GM19351 (cell line): ENCODE results near the gene MARCKS.

ENCODE experiments used
- ATAC-seq: cut with Tn5 transposase; IDR thresholded peaks from one replicate; pipeline ENCODE4 v1.9.1; 2021; ENCODE audit warnings: mild to moderate bottlenecking, moderate library complexity; ENCODE audit not compliant: unreplicated experiment

Gene MARCKS

DNA sequence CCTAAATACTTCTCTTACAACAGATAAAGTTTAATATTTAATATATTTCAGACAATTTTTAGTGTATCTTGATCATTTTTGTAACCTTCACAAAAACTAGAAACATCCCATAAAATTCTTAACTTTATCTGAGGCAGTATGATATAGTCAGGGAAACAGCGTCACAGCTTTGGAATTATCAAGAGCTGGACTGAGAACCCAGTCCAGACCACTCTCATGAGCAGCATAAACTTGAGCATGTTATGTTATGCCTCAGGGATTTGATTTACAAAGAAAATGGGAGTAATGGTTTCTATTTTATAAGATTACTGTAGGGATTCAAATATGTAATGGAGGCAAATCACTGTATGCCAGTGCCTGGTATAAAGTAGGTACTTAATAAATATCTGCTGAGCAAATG, 8.3 kb upstream of the MARCKS start:
- ATAC-seq = no peak

DNA sequence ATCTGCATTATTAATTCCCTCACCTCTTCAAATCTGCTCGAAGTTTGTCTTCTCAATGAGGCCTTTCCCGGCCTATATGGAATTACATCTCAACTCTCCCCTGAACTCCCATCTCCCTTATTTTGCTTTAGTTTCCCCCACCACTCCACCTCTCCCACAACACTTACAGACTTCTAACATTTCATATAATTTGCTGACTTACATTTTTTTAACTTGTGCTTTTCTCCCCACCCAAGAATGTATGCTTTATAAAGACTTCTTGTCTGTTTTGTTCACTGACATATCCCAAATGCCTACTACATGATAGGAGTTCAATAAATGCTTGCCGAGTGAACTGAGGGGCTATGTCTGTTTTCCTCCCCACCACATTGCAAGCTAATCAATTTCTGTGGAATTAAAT, 3.9 kb upstream of the MARCKS start:
- no peak for ATAC-seq

DNA sequence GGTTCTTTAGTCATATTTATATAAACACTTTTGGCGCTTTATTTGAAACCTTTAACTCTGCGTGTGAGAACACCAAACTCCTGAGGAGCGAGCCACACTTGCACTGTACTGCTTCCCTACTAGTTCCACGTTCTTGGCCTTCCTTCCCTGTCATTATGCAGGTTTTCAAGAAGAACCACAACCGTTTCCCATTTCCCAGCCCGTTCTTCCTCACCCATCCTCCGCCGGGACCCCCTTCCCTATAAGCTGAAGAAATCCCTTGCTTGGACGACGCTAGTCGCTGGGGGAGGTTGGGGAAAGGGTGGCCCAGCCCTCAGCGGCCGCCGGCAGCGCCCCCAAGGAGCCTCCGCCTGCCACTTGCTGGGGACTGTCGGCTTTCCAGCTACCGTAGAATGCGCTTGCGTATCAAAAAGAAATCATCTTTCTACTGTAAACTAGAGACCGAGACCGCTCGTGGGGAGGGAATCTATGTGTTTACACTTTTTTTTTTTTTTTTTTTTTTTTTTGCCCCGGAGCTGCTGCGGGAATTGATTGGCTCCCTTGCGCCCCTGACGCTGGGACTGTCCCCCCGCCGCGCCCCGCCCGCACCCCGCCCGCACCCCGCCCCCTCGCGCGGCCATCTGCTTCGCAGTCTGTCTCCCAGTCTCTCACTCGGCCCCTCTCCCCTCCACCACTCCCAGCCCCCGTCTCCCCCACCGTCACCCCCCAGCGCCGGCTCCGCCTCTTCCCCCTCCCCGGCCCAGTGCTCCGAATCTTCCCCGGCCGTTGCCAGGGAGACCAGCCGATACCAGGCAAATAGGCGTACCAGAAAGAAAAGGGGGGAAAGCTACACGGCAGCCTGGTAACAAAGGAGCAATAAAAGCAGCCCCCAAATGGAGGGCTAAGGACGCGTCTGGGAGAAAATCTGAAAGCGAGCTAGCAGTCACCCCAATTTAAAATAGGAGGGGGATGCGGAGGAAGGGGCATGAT, 2.3 kb upstream of the MARCKS start:
- peak; percentile 21 for ATAC-seq

DNA sequence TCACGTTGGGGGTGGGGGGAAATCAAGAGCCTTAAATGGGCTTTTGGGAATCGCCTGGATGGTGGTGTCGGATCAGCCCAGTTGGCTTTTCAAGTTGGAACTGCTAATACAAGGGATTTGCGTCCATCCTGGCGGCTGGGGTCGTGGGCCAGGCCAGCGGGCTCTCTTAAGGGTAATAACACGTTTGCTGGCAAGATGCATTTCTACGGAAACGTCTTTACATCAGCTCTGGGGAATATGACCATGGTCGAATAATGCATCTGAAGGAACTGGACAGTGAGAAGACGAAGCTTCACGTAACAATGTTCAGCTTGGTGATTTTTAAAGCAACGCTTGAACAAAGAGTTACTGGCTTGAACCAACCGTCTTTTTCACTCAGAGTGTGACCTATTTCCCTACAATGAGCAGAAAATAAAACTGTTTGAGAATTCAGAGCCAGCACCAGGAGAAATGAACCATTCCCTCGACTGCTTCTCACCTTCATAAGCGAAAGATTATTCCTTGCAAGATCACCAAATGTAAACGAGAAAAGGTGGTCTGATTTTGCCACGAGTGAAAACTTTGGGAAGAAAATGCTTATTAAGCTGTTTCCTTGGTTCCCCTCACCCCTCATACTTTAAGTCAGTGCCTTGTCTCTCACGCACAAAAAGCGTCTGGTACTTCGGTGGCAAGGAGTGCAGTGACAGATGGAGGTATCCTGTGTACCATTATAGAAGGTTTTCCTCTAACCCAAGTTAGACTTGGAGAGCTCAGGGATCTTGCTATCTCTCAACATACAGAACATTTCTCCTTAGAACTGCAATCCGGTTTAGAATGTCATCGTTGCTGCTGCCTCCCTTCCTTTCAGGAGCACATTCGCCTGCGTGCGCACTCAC, 1.4 kb upstream of the MARCKS start:
- ATAC-seq = no peak

DNA sequence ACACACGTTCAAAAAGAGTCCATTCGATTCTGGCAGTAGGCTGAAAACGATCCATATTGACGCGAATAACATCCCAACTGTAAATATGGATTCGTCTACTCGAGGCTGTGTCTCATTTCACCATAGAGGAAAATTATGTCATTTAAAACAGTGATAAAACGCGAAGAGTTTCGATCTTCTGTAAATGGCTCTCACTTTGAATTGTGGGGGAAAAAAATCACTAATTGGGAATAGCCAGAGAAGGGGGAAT, 845 bp upstream of the MARCKS start:
- ATAC-seq = no peak

DNA sequence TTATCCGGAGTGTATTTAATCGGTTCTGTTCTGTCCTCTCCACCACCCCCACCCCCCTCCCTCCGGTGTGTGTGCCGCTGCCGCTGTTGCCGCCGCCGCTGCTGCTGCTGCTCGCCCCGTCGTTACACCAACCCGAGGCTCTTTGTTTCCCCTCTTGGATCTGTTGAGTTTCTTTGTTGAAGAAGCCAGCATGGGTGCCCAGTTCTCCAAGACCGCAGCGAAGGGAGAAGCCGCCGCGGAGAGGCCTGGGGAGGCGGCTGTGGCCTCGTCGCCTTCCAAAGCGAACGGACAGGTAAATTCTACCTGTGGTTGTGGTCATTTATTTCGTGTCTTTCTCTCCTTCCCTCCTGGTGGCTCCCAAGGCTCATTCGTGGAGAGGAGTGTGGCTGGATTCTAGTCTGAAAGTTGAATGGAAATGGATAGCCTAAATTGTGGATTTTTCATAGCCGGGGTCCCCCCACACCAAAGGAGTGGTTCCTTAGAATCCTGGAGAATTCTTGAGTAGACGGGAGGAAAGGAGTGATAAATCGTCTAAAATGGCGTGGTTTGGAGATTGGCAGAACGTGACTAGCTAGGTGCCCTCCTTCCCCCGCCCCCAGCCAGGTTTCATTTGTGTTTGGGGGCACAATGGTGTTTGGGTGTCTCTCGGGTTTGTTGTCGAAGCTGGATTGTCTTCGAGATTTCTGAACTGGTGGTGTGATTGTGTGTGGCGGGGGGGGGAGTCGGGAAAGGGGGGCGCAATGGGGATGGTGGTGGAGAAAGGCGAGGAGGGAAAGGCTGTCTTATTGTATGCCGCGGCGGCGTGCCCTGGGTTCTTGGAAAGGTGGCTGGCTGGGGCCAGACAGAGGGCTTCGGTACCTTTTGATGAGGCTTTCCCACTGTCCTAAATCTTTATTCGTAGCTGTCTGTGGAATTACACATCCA, 673 bp downstream of the MARCKS start:
- no peak for ATAC-seq

DNA sequence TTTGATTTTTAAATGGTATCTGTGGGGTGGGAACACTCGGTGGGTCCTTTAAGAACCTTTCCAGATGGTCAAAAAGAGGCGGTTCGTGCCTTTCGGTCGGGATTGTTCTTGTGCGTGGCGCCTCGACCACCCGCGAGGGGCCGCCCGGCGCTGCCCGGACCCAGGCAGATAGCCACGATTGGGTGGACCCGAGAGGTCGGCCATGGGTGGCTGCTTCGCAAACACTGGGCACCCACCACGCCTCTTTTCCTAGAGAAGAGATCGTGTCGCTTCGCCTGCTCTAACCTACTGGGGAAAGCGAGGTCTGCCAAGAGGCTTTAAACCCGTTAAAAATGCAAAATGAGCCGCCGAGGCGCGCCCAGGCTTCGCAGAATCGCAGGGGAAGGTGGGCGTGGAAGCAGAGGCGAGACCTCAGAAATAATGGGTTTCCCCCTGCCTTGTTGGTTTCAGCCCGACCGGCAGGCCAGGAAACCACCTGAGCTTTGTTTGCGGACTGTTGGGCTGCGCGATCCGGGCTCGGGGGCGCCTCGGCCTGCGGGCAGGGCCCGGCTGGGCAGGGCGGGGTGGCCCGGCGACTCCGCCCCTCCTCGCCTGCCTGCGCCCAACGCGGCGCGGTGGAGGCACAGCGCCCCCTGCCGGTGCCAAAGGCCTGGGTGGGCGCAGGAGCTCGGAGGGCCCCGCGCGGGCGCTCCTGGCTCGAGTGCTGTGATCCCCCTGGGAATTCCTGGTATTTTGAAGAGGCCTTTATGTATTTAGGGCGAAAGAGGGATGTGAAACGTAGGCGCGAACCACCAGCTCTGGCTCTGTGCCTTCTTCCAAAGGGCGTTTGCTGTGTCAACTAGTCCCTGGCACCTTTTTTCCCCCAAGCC, 1.6 kb downstream of the MARCKS start:
- peak; percentile 68 for ATAC-seq

DNA sequence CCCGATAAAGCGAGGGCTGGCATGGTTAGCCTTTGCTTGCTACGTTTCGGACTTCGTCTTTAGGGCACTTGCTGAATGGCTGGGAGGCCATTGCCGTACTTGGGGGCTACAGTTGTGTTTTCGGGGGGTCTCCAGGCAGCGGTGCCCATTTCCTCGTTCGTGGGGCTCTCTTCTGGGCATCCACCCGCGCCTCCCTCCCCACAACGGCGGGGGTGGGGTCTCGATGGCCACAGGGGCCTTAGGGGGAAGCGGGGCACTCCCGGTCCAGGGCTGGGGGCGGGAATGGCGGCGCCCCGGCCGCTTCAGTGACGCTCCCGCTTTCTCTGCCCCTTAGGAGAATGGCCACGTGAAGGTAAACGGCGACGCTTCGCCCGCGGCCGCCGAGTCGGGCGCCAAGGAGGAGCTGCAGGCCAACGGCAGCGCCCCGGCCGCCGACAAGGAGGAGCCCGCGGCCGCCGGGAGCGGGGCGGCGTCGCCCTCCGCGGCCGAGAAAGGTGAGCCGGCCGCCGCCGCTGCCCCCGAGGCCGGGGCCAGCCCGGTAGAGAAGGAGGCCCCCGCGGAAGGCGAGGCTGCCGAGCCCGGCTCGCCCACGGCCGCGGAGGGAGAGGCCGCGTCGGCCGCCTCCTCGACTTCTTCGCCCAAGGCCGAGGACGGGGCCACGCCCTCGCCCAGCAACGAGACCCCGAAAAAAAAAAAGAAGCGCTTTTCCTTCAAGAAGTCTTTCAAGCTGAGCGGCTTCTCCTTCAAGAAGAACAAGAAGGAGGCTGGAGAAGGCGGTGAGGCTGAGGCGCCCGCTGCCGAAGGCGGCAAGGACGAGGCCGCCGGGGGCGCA, 2.4 kb downstream of the MARCKS start:
- ATAC-seq = no peak

DNA sequence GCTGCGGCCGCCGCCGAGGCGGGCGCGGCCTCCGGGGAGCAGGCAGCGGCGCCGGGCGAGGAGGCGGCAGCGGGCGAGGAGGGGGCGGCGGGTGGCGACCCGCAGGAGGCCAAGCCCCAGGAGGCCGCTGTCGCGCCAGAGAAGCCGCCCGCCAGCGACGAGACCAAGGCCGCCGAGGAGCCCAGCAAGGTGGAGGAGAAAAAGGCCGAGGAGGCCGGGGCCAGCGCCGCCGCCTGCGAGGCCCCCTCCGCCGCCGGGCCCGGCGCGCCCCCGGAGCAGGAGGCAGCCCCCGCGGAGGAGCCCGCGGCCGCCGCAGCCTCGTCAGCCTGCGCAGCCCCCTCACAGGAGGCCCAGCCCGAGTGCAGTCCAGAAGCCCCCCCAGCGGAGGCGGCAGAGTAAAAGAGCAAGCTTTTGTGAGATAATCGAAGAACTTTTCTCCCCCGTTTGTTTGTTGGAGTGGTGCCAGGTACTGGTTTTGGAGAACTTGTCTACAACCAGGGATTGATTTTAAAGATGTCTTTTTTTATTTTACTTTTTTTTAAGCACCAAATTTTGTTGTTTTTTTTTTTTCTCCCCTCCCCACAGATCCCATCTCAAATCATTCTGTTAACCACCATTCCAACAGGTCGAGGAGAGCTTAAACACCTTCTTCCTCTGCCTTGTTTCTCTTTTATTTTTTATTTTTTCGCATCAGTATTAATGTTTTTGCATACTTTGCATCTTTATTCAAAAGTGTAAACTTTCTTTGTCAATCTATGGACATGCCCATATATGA, 3.2 kb downstream of the MARCKS start:
- no peak for ATAC-seq

DNA sequence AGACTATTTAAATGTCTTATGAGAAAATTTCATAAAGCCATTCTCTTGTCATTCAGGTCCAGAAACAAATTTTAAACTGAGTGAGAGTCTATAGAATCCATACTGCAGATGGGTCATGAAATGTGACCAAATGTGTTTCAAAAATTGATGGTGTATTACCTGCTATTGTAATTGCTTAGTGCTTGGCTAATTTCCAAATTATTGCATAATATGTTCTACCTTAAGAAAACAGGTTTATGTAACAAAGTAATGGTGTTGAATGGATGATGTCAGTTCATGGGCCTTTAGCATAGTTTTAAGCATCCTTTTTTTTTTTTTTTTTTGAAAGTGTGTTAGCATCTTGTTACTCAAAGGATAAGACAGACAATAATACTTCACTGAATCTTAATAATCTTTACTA, 5.0 kb downstream of the MARCKS start:
- no peak for ATAC-seq

DNA sequence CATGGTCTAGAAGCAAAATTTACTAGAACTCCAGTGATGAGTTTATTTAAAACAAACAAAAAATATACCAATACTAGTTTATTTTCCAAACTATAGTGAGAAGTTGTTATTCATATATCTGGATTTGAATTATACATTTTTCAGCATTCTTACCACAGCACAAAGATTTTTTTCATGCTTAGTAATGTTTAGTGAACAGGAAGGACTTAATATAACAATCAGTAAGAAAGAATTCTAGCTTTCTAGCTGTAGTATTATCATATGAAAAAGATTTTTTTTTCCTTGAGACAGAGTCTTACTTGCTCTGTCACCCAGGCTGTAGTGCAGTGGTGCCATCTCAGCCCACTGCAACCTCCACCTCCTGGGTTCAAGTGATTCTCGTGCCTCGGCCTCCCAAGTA, 13.8 kb downstream of the MARCKS start:
- no peak for ATAC-seq

DNA sequence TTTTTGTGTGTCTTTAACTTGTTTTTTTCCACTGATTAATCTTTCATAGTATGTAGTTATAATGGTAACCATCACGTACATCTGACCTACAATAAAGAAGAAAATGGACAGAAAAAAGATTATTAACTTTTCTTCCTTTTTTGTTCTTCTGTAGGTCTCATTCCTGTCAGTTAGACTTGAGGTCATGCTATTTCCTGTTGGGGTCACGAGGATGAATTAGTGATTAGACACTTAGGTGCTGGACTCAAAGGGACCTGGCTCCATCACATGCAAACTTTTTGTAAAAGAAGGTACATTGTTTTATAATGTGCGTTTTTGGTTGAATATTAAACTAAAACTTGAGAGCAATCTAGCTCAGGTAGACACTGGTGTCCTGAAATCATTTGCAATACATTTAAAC, 14.8 kb downstream of the MARCKS start:
- peak; percentile 36 for ATAC-seq

DNA sequence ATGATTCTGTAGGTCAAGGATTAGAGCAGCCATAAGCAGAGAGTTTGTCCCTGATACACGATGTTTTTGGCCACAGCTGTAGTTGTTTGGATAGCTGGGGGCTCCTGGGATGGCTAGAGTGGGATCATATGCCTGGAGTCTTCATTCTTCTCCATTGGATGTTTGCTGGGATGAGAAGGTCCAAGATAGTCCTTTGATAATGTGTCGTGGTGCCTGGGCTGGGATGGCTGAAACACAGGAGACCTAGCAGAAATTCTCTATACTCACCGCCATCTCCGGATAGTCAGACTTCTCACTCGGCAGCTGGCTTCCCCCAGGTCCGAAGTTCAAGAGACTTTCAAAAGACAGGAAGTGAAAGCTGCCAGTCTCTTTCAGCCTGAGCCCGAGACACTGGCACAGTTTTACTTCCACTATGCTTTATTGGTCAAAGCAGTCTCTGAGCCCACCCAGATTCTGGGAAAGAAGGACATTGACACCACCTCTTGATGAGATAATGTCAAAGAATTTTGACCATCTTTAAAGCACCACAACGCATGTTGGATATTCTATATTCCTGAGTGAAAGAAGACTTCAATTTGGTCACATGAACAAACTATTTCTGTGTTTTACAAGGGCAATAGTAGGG, 16.0 kb downstream of the MARCKS start:
- peak; percentile 89 for ATAC-seq

DNA sequence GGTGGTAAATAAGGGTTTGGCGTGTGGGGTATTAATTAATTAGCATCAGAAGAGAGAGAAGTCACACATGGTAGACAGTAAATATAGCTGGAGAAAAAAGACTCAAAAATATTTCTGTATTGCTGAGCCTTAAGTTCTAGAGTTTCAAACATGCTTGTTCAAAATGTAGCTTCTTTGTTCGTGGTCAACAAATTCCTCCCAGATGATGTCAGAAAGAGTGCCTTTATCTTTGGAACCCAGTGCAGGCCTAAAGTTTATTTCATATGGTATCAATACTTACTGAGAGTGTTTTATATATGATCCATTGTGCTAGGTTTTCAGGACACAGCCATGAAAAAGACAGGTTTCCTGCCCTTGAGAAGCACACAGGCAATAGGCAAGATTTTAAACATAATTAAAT, 18.3 kb downstream of the MARCKS start:
- ATAC-seq = no peak

DNA sequence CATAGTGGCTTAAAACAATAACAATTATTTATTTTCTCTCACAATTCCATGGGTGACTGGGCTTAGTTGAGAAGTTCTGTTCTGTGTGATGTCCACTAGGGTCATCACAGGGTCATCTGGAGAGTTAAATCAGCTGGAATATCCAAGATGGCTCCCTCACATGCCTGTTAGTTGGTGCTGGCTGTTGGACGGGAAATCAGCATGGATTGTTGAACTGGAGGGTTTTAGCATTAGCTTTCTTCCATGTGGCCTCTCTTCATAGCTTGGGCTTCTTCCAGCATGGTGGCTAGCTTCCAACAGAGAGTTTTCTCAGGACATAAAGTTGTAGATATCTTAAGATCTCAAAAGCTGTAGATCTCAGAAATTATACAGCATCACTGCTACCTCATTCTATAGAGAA, 19.6 kb downstream of the MARCKS start:
- ATAC-seq = no peak

DNA sequence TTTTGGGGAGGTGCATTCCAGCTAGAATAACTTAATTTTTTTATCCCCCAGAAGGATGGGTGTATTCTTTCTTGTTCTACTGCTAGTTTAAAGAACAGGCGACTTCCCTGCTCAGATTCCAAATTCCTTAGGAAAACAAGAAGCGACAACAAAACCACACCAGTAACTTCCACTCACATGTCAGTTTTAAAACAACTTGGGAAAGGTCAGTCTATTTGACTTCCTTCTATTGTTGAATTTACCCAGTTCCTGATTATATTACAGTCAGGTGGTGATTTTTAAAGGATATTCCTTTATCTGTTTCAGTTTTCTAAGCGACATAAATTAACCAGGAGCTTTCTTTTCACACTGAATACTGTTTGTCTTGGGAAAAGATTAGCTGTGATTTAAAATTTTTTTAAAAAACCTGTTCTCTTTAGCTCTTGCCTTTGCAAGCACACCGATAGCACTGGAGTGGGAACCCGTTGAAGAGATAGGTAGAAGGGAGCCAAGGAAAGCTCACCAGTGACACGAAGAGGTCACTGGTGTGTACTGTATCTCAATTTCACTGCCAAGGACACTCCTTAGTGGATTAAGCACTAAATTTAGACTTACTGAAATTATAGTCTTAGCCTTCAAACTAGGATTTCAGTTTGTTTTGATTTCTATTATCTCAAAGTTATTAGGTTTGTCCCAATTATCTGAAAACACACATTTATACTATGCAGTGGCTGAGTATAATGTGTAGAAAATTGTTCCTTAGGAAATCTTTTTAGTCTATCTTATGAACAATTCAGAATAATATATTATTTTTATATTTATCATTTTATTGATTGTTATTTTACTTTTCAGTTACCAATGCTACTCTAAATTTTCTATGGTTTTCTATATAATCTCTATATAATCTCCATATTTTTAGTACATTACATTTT, 22.3 kb downstream of the MARCKS start:
- ATAC-seq = peak; percentile 100

DNA sequence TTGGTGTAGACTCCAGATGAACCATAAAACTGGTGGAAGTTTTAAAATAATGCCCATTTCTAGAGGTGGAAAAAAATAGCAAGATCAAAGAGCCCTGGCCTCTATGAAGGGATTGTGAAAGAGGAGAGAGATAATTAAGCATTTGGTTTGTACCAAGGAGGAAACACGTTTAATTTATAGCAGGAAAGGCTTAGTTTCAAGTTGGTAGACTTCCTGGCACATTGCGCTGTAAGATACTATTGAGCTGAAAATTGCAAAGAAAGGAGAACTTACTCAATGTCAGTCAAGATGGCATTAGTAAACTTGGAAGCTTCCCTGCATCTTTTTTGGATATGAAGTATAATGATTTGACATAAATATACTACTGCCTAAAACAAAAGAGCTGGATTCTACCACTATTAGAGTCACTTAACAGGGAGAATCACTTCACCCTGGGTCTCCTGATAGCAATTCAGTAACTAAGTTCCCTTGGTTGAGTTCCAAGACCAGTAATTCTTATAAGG, 24.4 kb downstream of the MARCKS start:
- no peak for ATAC-seq
